Endothelial cell of umbilical vein (primary cell): Measurements from ENCODE around the gene BMPR1B. TPM values are rescaled to one million over a fixed set of nuclear protein-coding genes. Genes with fewer than 3 reads are reported as not detected.

Experiments
- BruUV-seq: library from RNA; stranded (reverse); fragments of 400-500 nt; replicated peaks from 2 replicates; lab custom pipeline; 2021; lab: Mats Ljungman, UMichigan
- CTCF ChIA-PET: fragments of 300-600, 350-600 bp; sonication (Branson Sonifier 250); formaldehyde crosslinking; loops from one replicate; lab custom pipeline; 2021; ENCODE audit warnings: antibody characterized with exemption, inconsistent platforms; lab: Charles Lee
- POLR2A ChIA-PET: fragments of 300-600, 350-600 bp; sonication (Branson Sonifier 250); formaldehyde crosslinking; loops from one replicate; lab custom pipeline; 2021; ENCODE audit warnings: antibody characterized with exemption, inconsistent platforms; lab: Charles Lee
- DNase-seq: peaks from one replicate; pipeline ENCODE4 v3.0.0-alpha.2; 2011; ENCODE audit warnings: low read depth, low spot score
- FAIRE-seq: peaks from 2 replicates; lab custom pipeline; 2011; peaks lifted over from hg19 to GRCh38; lab: Jason Lieb, UNC
- H2AFZ ChIP-seq: 2 replicates; pipeline ENCODE4 v1.6.0; 2012; ENCODE audit warnings: low read depth, low read length, control low read depth, inconsistent platforms
- H3K27ac ChIP-seq: 2 replicates; pipeline ENCODE4 v1.5.1; 2011; ENCODE audit warnings: low read depth, mild to moderate bottlenecking, control low read depth, low read length, moderate library complexity; ENCODE audit not compliant: insufficient read depth
- H3K27me3 ChIP-seq, 2 experiments: 2 replicates each; pipeline versions ENCODE4 v1.6.0 to v1.6.1; 2011; ENCODE audit warnings: low read length in 2 of 2, mixed read lengths in 1 of 2; ENCODE audit not compliant: control insufficient read depth in 2 of 2, insufficient read depth in 2 of 2
- H3K36me3 ChIP-seq, 2 experiments: 2 replicates in 1 of 2; 3 replicates in 1 of 2; pipeline ENCODE4 v1.5.1; 2011; ENCODE audit warnings: low read length in 2 of 2, mild to moderate bottlenecking in 1 of 2, moderate library complexity in 1 of 2; ENCODE audit not compliant: control insufficient read depth in 2 of 2, insufficient read depth in 2 of 2; ENCODE audit errors: extremely low read depth in 1 of 2
- H3K4me1 ChIP-seq: 3 replicates; pipeline ENCODE4 v1.5.1; 2011; ENCODE audit warnings: mild to moderate bottlenecking, low read length; ENCODE audit not compliant: control insufficient read depth, insufficient read depth; ENCODE audit errors: extremely low read depth
- H3K4me2 ChIP-seq: 2 replicates; pipeline ENCODE4 v1.6.1; 2011; ENCODE audit warnings: low read length, control low read depth, mixed read lengths; ENCODE audit not compliant: insufficient read depth
- H3K4me3 ChIP-seq, 3 experiments: fragments of 200-600 bp in 1 of 3; sonication (generic), shearing (Covaris generic) in 1 of 3; replicated peaks in 1 of 3; 2 replicates each; pipeline ENCODE4 v1.5.1; 2011 to 2016; ENCODE audit warnings: control low read depth in 3 of 3, low read length in 3 of 3, mild to moderate bottlenecking in 2 of 3, inconsistent platforms in 1 of 3, low read depth in 1 of 3, moderate library complexity in 1 of 3; ENCODE audit not compliant: insufficient read depth in 1 of 3
- H3K79me2 ChIP-seq: 2 replicates; pipeline ENCODE4 v1.6.0; 2012; ENCODE audit warnings: low read length, inconsistent platforms; ENCODE audit not compliant: control insufficient read depth, insufficient read depth
- H3K9ac ChIP-seq: replicated peaks from 2 replicates; pipeline ENCODE3; 2011; ENCODE audit warnings: low read length, control low read depth; ENCODE audit not compliant: insufficient read depth; ENCODE audit errors: extremely low read depth
- H3K9me1 ChIP-seq: replicated peaks from 3 replicates; pipeline ENCODE4 v1.6.0; 2011; ENCODE audit warnings: mild to moderate bottlenecking, low read length; ENCODE audit not compliant: control insufficient read depth, insufficient read depth; ENCODE audit errors: extremely low read depth
- H3K9me3 ChIP-seq: replicated peaks from 2 replicates; pipeline ENCODE4 v1.5.1; 2012; ENCODE audit warnings: low read length, inconsistent platforms; ENCODE audit not compliant: control insufficient read depth, insufficient read depth
- H4K20me1 ChIP-seq: replicated peaks from 2 replicates; pipeline ENCODE3; 2011; ENCODE audit warnings: mild to moderate bottlenecking, low read length; ENCODE audit not compliant: control insufficient read depth, insufficient read depth; ENCODE audit errors: extremely low read depth
- CTCF ChIP-seq, 2 donors: IDR thresholded peaks; 1 replicate in 1 of 2; 2 replicates in 1 of 2; pipeline ENCODE4 v1.5.1; 2011; ENCODE audit warnings: low read length in 2 of 2, mild to moderate bottlenecking in 2 of 2, moderate library complexity in 2 of 2, control low read depth in 1 of 2, inconsistent platforms in 1 of 2, low read depth in 1 of 2; ENCODE audit not compliant: insufficient read depth in 1 of 2; ENCODE audit errors: extremely low read depth in 1 of 2
- EZH2 ChIP-seq: IDR thresholded peaks from 2 replicates; pipeline ENCODE4 v1.6.1; 2012; ENCODE audit warnings: borderline replicate concordance, low read depth, mild to moderate bottlenecking, moderate library complexity, low read length, inconsistent platforms; ENCODE audit not compliant: severe bottlenecking
- GATA2 ChIP-seq: IDR thresholded peaks from 2 replicates; pipeline ENCODE4 v1.7.0; 2011; ENCODE audit warnings: low read depth, mild to moderate bottlenecking, moderate library complexity, mixed read lengths, low read length; ENCODE audit not compliant: insufficient read length, insufficient read depth
- MAX ChIP-seq: IDR thresholded peaks from 2 replicates; pipeline ENCODE4 v1.6.1; 2011; ENCODE audit not compliant: insufficient read depth, insufficient read length
- MYC ChIP-seq: IDR thresholded peaks from one replicate; pipeline ENCODE4 v1.6.1; 2011; ENCODE audit warnings: mild to moderate bottlenecking, low read depth, low read length
- POLR2A ChIP-seq: IDR thresholded peaks from 2 replicates; pipeline ENCODE4 v1.6.1; 2012; ENCODE audit warnings: low read depth, mild to moderate bottlenecking, control low read depth, low read length
- POLR2AphosphoS5 ChIP-seq: IDR thresholded peaks from 2 replicates; pipeline ENCODE4 v1.6.1; 2012; ENCODE audit warnings: low read depth, mild to moderate bottlenecking, control low read depth, low read length, moderate library complexity; ENCODE audit not compliant: insufficient read depth
- dilution Hi-C: fragments of 300-500 bp; cut with MboI; formaldehyde crosslinking; loops from one replicate; pipeline ENCODE4 v1.15.0; 2019; ENCODE audit warnings: low sequenced_read_pairs; ENCODE audit not compliant: extremely low pct_ligation_motif_present
- intact Hi-C: fragments of 100-400 bp; cut with micrococcal nuclease; formaldehyde crosslinking; loops from one replicate; pipeline ENCODE4 v1.10.0; 2022
- polyA plus RNA-seq, 4 experiments: library from polyadenylated mRNA; depleted of rRNA in 3 of 4; stranded (reverse) in 3 of 4; unstranded in 1 of 4; fragments of >200 nt; gene quantifications; 2 replicates each; pipeline versions ENCODE4 v1.2.1 to v1.2.3, GENCODE V29; 2011 to 2012; ENCODE audit warnings: missing spikeins in 1 of 4
- total RNA-seq: library from RNA; stranded (reverse); gene quantifications from 2 replicates; pipeline ENCODE4 v1.2.3, GENCODE V29; 2021

BMPR1B gene
- total and polyA plus RNA-seq, 2 donors (not counting 3 experiments of a cell fraction or from before 2014, with no cell fraction given), result 0.28 to 2.1 TPM

DNA sequence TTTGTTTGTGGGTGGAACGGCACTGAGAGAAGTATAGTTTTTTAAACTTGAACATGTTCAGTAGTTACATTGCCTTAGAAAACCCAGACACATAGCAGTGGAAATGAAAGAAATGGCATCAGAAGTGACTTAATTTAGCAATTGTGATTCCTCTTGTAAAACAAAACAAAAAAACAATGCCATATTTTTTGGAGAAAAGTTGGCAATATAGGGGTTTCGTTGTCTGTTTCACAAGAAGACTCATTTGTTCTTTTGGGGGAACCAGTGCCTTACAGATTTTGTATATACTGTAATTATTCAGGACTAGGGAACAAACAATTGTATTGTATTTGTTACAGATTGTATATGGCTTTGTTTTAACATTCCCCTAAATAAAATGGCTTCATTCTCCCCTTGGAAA lies 400.3 kb downstream of the BMPR1B start:
- ChIA-PET CTCF (no interaction called here), POLR2A (no interaction called here)
- Histone ChIP-seq H3K9ac (no peak overlapping the region), H3K4me1 (no peaks in the 10 kb centered on the region), H3K4me2 (no peak overlapping the region), H3K4me3 (no peak overlapping the region), H3K27ac (no peak overlapping the region), H3K9me3 (no peaks in the 10 kb centered on the region), H3K9me1 (no peaks in the 10 kb centered on the region), H3K36me3 (no peaks in the 10 kb centered on the region), H2AFZ (no peak overlapping the region), H3K27me3 (no peaks in the 10 kb centered on the region), H4K20me1 (no peaks in the 10 kb centered on the region), H3K79me2 (no peaks in the 10 kb centered on the region)
- FAIRE-seq (peak; percentile 46), DNase-seq (no peak)
- TF ChIP-seq CTCF (IDR thresholded peaks at IDR 0.05; ENCODE audit: extremely low read depth in 1 of 2, insufficient read depth in 1 of 2, low read depth in 1 of 2, low read length in 2 of 2) (no peak), GATA2 (no peak), POLR2A (no peak), EZH2 (no peak)
- intact Hi-C loops, result loop anchor here (5.0 to 10.0 kb wide), 2 partner anchors 607 to 1994 kb away; no protein-coding TSS in a partner anchor
- BruUV-seq, result no TSS peak
- dilution Hi-C loops, result no loop called here

DNA sequence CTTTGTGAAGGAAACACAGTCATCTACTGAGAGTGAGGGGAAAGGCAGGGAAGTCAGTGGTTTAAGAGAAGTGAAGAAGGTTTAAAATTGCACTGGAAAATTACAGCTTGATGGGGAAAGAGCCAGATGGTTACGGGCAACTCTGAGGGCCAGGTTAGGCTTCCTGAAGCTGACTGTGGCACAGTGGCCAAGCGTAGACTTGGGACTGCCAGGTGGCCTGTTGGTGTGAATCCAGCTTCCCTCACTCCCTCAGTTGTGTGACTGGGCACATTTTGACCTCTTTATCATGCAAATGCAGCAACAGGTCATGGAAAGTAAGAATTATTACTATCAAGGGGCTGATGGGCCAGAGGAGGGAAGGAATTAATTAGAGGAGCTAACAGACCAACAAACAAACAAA lies 400.9 kb downstream of the BMPR1B start:
- intact Hi-C loops (loop anchor here (5.0 to 10.0 kb wide), 2 partner anchors 606 to 1994 kb away; no protein-coding TSS in a partner anchor), dilution Hi-C loops (no loop called here)
- Histone ChIP-seq H3K36me3 (no peaks in the 10 kb centered on the region), H2AFZ (no peak overlapping the region), H3K27me3 (no peaks in the 10 kb centered on the region), H3K9me1 (no peaks in the 10 kb centered on the region), H3K27ac (no peak overlapping the region), H4K20me1 (no peaks in the 10 kb centered on the region), H3K4me1 (no peaks in the 10 kb centered on the region), H3K9me3 (no peaks in the 10 kb centered on the region), H3K4me2 (no peak overlapping the region), H3K4me3 (no peak overlapping the region), H3K79me2 (no peaks in the 10 kb centered on the region), H3K9ac (no peak overlapping the region)
- POLR2A ChIA-PET, result no interaction called here
- FAIRE-seq (no peak), DNase-seq (no peak)
- BruUV-seq, result no TSS peak
- CTCF ChIA-PET, result interaction anchor here (0.6 kb wide), 1 partner anchor 228 kb away, joined by 3 read pairs; no protein-coding TSS in a partner anchor
- no peak for TF ChIP-seq CTCF (IDR thresholded peaks at IDR 0.05; ENCODE audit: extremely low read depth in 1 of 2, insufficient read depth in 1 of 2, low read depth in 1 of 2, low read length in 2 of 2)
- TF ChIP-seq POLR2AphosphoS5, result no peak
- TF ChIP-seq GATA2, result no peak
- no peak for TF ChIP-seq MYC
- no peak for TF ChIP-seq EZH2
- TF ChIP-seq MAX, result no peak
